Neural progenitor cell (in vitro differentiated cells): ENCODE results near the gene CFAP53. TPM values are rescaled to one million over a fixed set of nuclear protein-coding genes. Genes with fewer than 3 reads are reported as not detected.

Source experiments
- DNase-seq: peaks from one replicate; pipeline ENCODE4 v3.0.0-alpha.2; 2016; ENCODE audit warnings: low spot score
- H2AFZ ChIP-seq: fragments of 200-600 bp; sonication (generic); replicated peaks from 2 replicates; pipeline ENCODE4 v1.6.1; 2016; ENCODE audit warnings: antibody characterized with exemption
- H3F3A ChIP-seq: fragments of 200-600 bp; sonication (generic); 2 replicates; pipeline ENCODE4 v1.6.1; 2016; ENCODE audit warnings: antibody characterized with exemption, low read depth
- H3K27ac ChIP-seq: fragments of 200-600 bp; sonication (generic); 2 replicates; pipeline ENCODE4 v1.5.1; 2016; ENCODE audit warnings: mild to moderate bottlenecking
- H3K27me3 ChIP-seq: fragments of 200-600 bp; sonication (generic); 2 replicates; pipeline ENCODE4 v1.6.1; 2016; ENCODE audit warnings: mild to moderate bottlenecking, moderate library complexity
- H3K36me3 ChIP-seq: fragments of 200-600 bp; sonication (generic); 2 replicates; pipeline ENCODE4 v1.5.1; 2016
- H3K4me1 ChIP-seq: fragments of 200-600 bp; sonication (generic); 2 replicates; pipeline ENCODE4 v1.6.1; 2016; ENCODE audit warnings: mixed run types
- H3K4me2 ChIP-seq: fragments of 200-600 bp; sonication (generic); 2 replicates; pipeline ENCODE4 v1.6.1; 2016
- H3K4me3 ChIP-seq: fragments of 200-600 bp; sonication (generic); 2 replicates; pipeline ENCODE4 v1.5.1; 2016
- H3K79me2 ChIP-seq: fragments of 200-600 bp; sonication (generic); 2 replicates; pipeline ENCODE4 v1.6.1; 2016; ENCODE audit warnings: low read depth
- H3K9ac ChIP-seq: fragments of 200-600 bp; sonication (generic); 2 replicates; pipeline ENCODE4 v1.6.1; 2016
- H3K9me3 ChIP-seq: fragments of 200-600 bp; sonication (generic); 2 replicates; pipeline ENCODE4 v1.5.1; 2016; ENCODE audit warnings: low read depth
- H4K20me1 ChIP-seq: fragments of 200-600 bp; sonication (generic); 2 replicates; pipeline ENCODE4 v1.6.1; 2016; ENCODE audit warnings: low read depth
- H3K27ac Mint-ChIP-seq: 3 replicates; pipeline ENCODE4 v1.8.0; 2021; ENCODE audit warnings: mixed read lengths
- H3K27me3 Mint-ChIP-seq: 2 replicates; pipeline ENCODE4 v1.8.0; 2022; ENCODE audit warnings: low read depth, mild to moderate bottlenecking, inconsistent platforms, moderate library complexity, mixed read lengths; ENCODE audit not compliant: insufficient read depth
- H3K36me3 Mint-ChIP-seq: 3 replicates; pipeline ENCODE4 v1.8.0; 2021; ENCODE audit warnings: mixed read lengths
- H3K4me1 Mint-ChIP-seq: 3 replicates; pipeline ENCODE4 v1.8.0; 2021; ENCODE audit warnings: mixed read lengths
- H3K4me3 Mint-ChIP-seq: 3 replicates; pipeline ENCODE4 v1.8.0; 2021; ENCODE audit warnings: mild to moderate bottlenecking, moderate library complexity, mixed read lengths
- H3K9me3 Mint-ChIP-seq: 3 replicates; pipeline ENCODE4 v1.8.0; 2020; ENCODE audit warnings: mixed read lengths
- CTCF ChIP-seq: fragments of 200-600 bp; sonication (generic); IDR thresholded peaks from 2 replicates; pipeline ENCODE4 v1.5.1; 2017; ENCODE audit warnings: antibody characterized with exemption, mild to moderate bottlenecking
- EZH2 ChIP-seq: fragments of 200-600 bp; sonication (generic); IDR thresholded peaks from 2 replicates; pipeline ENCODE4 v1.6.1; 2017; ENCODE audit warnings: antibody characterized with exemption, mild to moderate bottlenecking, moderate library complexity
- EZH2phosphoT487 ChIP-seq: fragments of 200-600 bp; sonication (generic); IDR thresholded peaks from 2 replicates; pipeline ENCODE4 v1.6.1; 2017; ENCODE audit warnings: antibody characterized with exemption
- total RNA-seq: library from RNA; depleted of rRNA; stranded (reverse); fragments of >200 nt; gene quantifications from 2 replicates; pipeline ENCODE4 v1.2.3, GENCODE V29; 2015; ENCODE audit warnings: low replicate concordance

Gene CFAP53
- total RNA-seq, 1 donor from 2014 or later: 0.36 TPM

- Histone ChIP-seq H3K27me3 (peaks cover 50% of the 10 kb centered on the region), H2AFZ (no peak overlapping the region), H3K9me3 (no peaks in the 10 kb centered on the region), H3K27ac (no peak overlapping the region), H3K4me2 (no peak overlapping the region), H3K9ac (no peak overlapping the region), H3K79me2 (no peaks in the 10 kb centered on the region), H3F3A (no peaks in the 10 kb centered on the region), H3K4me3 (no peak overlapping the region), H4K20me1 (no peaks in the 10 kb centered on the region), H3K4me1 (no peaks in the 10 kb centered on the region), H3K36me3 (no peaks in the 10 kb centered on the region)
- H3K27ac Mint-ChIP-seq: no peak overlapping the region
- DNase-seq: no peak
- no peaks in the 10 kb centered on the region for H3K4me1 Mint-ChIP-seq
- no peaks in the 10 kb centered on the region for H3K36me3 Mint-ChIP-seq
- no peaks in the 10 kb centered on the region for H3K27me3 Mint-ChIP-seq
- peaks cover 7% of the 10 kb centered on the region for H3K9me3 Mint-ChIP-seq
- TF ChIP-seq EZH2phosphoT487 (no peak), CTCF (no peak), EZH2 (no peak)
- no peak overlapping the region for H3K4me3 Mint-ChIP-seq
Observed at GRCh38 chr18:50313031-50313607, 46.8 kb upstream of the CFAP53 start.

GRCh38 chr18:50312296-50313030, 46.2 kb upstream of the CFAP53 start:
- Histone ChIP-seq H3K27ac (no peak overlapping the region), H3K4me3 (no peak overlapping the region), H4K20me1 (no peaks in the 10 kb centered on the region), H2AFZ (no peak overlapping the region), H3K79me2 (no peaks in the 10 kb centered on the region), H3K4me1 (no peaks in the 10 kb centered on the region), H3K36me3 (no peaks in the 10 kb centered on the region), H3K27me3 (peaks cover 53% of the 10 kb centered on the region), H3K9me3 (no peaks in the 10 kb centered on the region), H3K4me2 (no peak overlapping the region), H3K9ac (no peak overlapping the region), H3F3A (no peaks in the 10 kb centered on the region)
- H3K4me3 Mint-ChIP-seq: no peak overlapping the region
- DNase-seq: no peak
- no peaks in the 10 kb centered on the region for H3K4me1 Mint-ChIP-seq
- H3K36me3 Mint-ChIP-seq: no peaks in the 10 kb centered on the region
- no peaks in the 10 kb centered on the region for H3K27me3 Mint-ChIP-seq
- TF ChIP-seq EZH2phosphoT487 (no peak), EZH2 (no peak), CTCF (no peak)
- peaks cover 7% of the 10 kb centered on the region for H3K9me3 Mint-ChIP-seq
- no peak overlapping the region for H3K27ac Mint-ChIP-seq

GRCh38 chr18:50311650-50312049, 45.4 kb upstream of the CFAP53 start:
- Mint-ChIP-seq H3K9me3 (peaks cover 7% of the 10 kb centered on the region), H3K4me1 (no peaks in the 10 kb centered on the region), H3K27me3 (peaks cover 3% of the 10 kb centered on the region), H3K36me3 (no peaks in the 10 kb centered on the region), H3K4me3 (no peak overlapping the region), H3K27ac (no peak overlapping the region)
- Histone ChIP-seq H3K4me3 (no peak overlapping the region), H3K36me3 (no peaks in the 10 kb centered on the region), H3K4me2 (no peak overlapping the region), H4K20me1 (no peaks in the 10 kb centered on the region), H2AFZ (peak overlapping the region; percentile 27), H3K79me2 (no peaks in the 10 kb centered on the region), H3K27ac (no peak overlapping the region), H3K9ac (no peak overlapping the region), H3K4me1 (no peaks in the 10 kb centered on the region), H3F3A (no peaks in the 10 kb centered on the region), H3K27me3 (peaks cover 59% of the 10 kb centered on the region), H3K9me3 (no peaks in the 10 kb centered on the region)
- no peak for TF ChIP-seq CTCF
- TF ChIP-seq EZH2phosphoT487: no peak
- TF ChIP-seq EZH2: no peak
- DNase-seq: no peak
